Keratinocyte (primary cell): Measurements from ENCODE around the gene DGKI. TPM values are rescaled to one million over a fixed set of nuclear protein-coding genes. Genes with fewer than 3 reads are reported as not detected.

ENCODE experiments used
- DNase-seq: peaks from one replicate; pipeline ENCODE4 v3.0.0-alpha.2; 2011; ENCODE audit warnings: low read depth, missing footprints, low spot score
- FAIRE-seq: peaks from 2 replicates; lab custom pipeline; 2011; peaks lifted over from hg19 to GRCh38; lab: Jason Lieb, UNC
- H2AFZ ChIP-seq: 2 replicates; pipeline ENCODE4 v1.6.0; 2012; ENCODE audit warnings: low read length, control low read depth, inconsistent platforms; ENCODE audit not compliant: control insufficient read depth
- H3K27ac ChIP-seq: 2 replicates; pipeline ENCODE4 v1.5.1; 2011; ENCODE audit warnings: low read length; ENCODE audit not compliant: control insufficient read depth, insufficient read depth
- H3K27me3 ChIP-seq: 3 replicates; pipeline ENCODE4 v1.6.0; 2011; ENCODE audit warnings: low read length; ENCODE audit not compliant: control insufficient read depth, insufficient read depth; ENCODE audit errors: extremely low read depth
- H3K36me3 ChIP-seq, 2 experiments: 2 replicates in 1 of 2; 3 replicates in 1 of 2; pipeline ENCODE4 v1.5.1; 2011; ENCODE audit warnings: low read length in 2 of 2, mild to moderate bottlenecking in 1 of 2; ENCODE audit not compliant: control insufficient read depth in 2 of 2, insufficient read depth in 2 of 2; ENCODE audit errors: extremely low read depth in 1 of 2
- H3K4me1 ChIP-seq: 3 replicates; pipeline ENCODE4 v1.5.1; 2011; ENCODE audit warnings: low read length; ENCODE audit not compliant: control insufficient read depth, insufficient read depth; ENCODE audit errors: extremely low read depth
- H3K4me2 ChIP-seq: 3 replicates; pipeline ENCODE4 v1.6.0; 2011; ENCODE audit warnings: low read depth, low read length; ENCODE audit not compliant: control insufficient read depth, insufficient read depth; ENCODE audit errors: extremely low read depth
- H3K4me3 ChIP-seq, 3 experiments: fragments of 200-600 bp in 1 of 3; sonication (generic) in 1 of 3; 2 replicates in 2 of 3; 3 replicates in 1 of 3; pipeline ENCODE4 v1.5.1; 2011 to 2016; ENCODE audit warnings: low read length in 3 of 3, mild to moderate bottlenecking in 3 of 3, control low read depth in 2 of 3, inconsistent platforms in 1 of 3, low read depth in 1 of 3, mixed read lengths in 1 of 3, mixed run types in 1 of 3, moderate library complexity in 1 of 3; ENCODE audit not compliant: control insufficient read depth in 2 of 3, insufficient read depth in 2 of 3; ENCODE audit errors: extremely low read depth in 1 of 3
- H3K79me2 ChIP-seq: 2 replicates; pipeline ENCODE4 v1.6.0; 2012; ENCODE audit warnings: low read length; ENCODE audit not compliant: control insufficient read depth, insufficient read depth
- H3K9ac ChIP-seq: 3 replicates; pipeline ENCODE4 v1.6.0; 2011; ENCODE audit warnings: low read length; ENCODE audit not compliant: control insufficient read depth, insufficient read depth; ENCODE audit errors: extremely low read depth
- H3K9me1 ChIP-seq: 3 replicates; pipeline ENCODE4 v1.6.0; 2011; ENCODE audit warnings: low read length; ENCODE audit not compliant: control insufficient read depth, insufficient read depth; ENCODE audit errors: extremely low read depth
- H3K9me3 ChIP-seq: 2 replicates; pipeline ENCODE4 v1.5.1; 2012; ENCODE audit warnings: low read depth, low read length; ENCODE audit not compliant: control insufficient read depth
- H4K20me1 ChIP-seq: 3 replicates; pipeline ENCODE4 v1.6.0; 2011; ENCODE audit warnings: low read length; ENCODE audit not compliant: control insufficient read depth, insufficient read depth; ENCODE audit errors: extremely low read depth
- CTCF ChIP-seq, 3 experiments: IDR thresholded peaks in 1 of 3; conservative IDR thresholded peaks in 1 of 3; optimal IDR thresholded peaks in 1 of 3; 2 replicates in 2 of 3; 3 replicates in 1 of 3; pipeline versions ENCODE3 to v1.5.1; 2011; ENCODE audit warnings: low read length in 3 of 3, mild to moderate bottlenecking in 3 of 3, moderate library complexity in 2 of 3, control low read depth in 1 of 3, inconsistent platforms in 1 of 3; ENCODE audit not compliant: insufficient read depth in 2 of 3; ENCODE audit errors: extremely low read depth in 1 of 3
- EZH2 ChIP-seq: IDR thresholded peaks from one replicate; pipeline ENCODE4 v1.6.1; 2012; ENCODE audit warnings: inconsistent platforms, mild to moderate bottlenecking, low read length, moderate library complexity
- dilution Hi-C: fragments of 300-500 bp; cut with MboI; formaldehyde crosslinking; loops from one replicate; pipeline ENCODE4 v1.7.0; 2020; ENCODE audit warnings: low sequenced_read_pairs; ENCODE audit not compliant: extremely low pct_ligation_motif_present
- polyA plus RNA-seq, 5 experiments: library from polyadenylated mRNA; depleted of rRNA in 3 of 5; stranded (reverse) in 3 of 5; stranded (forward) in 1 of 5; unstranded in 1 of 5; fragments of >200 nt; gene quantifications; 1 replicate in 1 of 5; 2 replicates in 3 of 5; 3 replicates in 1 of 5; pipeline versions ENCODE4 v1.2.1 to v1.2.3, GENCODE V29; 2011 to 2012; ENCODE audit warnings: missing spikeins in 2 of 5, low read depth in 1 of 5, low replicate concordance in 1 of 5

Gene DGKI
- polyA plus RNA-seq, 1 donor (not counting 4 experiments of a cell fraction or from before 2014, with no cell fraction given) = 0.14 TPM

- Histone ChIP-seq H3K9ac (no peak overlapping the region), H3K36me3 (no peaks in the 10 kb centered on the region), H3K4me1 (no peaks in the 10 kb centered on the region), H3K27me3 (peaks cover 46% of the 10 kb centered on the region), H3K27ac (no peak overlapping the region), H3K4me2 (peak overlapping the region; percentile 37), H3K4me3 (peak overlapping the region in 1 of 3 experiments; percentile 34), H3K79me2 (no peaks in the 10 kb centered on the region), H4K20me1 (no peaks in the 10 kb centered on the region), H2AFZ (no peak overlapping the region), H3K9me1 (no peaks in the 10 kb centered on the region), H3K9me3 (no peaks in the 10 kb centered on the region)
- DNase-seq (no peak), FAIRE-seq (no peak)
- dilution Hi-C loops = no loop called here
- no peak for TF ChIP-seq CTCF (optimal IDR thresholded peaks at IDR 0.05 in 1 of 3, IDR thresholded peaks at IDR 0.05 in 1 of 3, conservative IDR thresholded peaks at IDR 0.05 in 1 of 3; ENCODE audit: extremely low read depth in 1 of 3, insufficient read depth in 2 of 3, low read length in 3 of 3)
- TF ChIP-seq EZH2 = no peak
Observed at GRCh38 chr7:137846549-137846826, 286 bp downstream of the DGKI start.

- no peak overlapping the region for H3K27ac ChIP-seq
- no peaks in the 10 kb centered on the region for H3K9me1 ChIP-seq
- H3K9me3 ChIP-seq = no peaks in the 10 kb centered on the region
- DNase-seq = no peak
- no peak overlapping the region for H3K4me3 ChIP-seq
- dilution Hi-C loops = no loop called here
- H3K9ac ChIP-seq = no peak overlapping the region
- no peak for TF ChIP-seq EZH2
- TF ChIP-seq CTCF (optimal IDR thresholded peaks at IDR 0.05 in 1 of 3, IDR thresholded peaks at IDR 0.05 in 1 of 3, conservative IDR thresholded peaks at IDR 0.05 in 1 of 3; ENCODE audit: extremely low read depth in 1 of 3, insufficient read depth in 2 of 3, low read length in 3 of 3) = no peak
- no peaks in the 10 kb centered on the region for H3K4me1 ChIP-seq
- no peaks in the 10 kb centered on the region for H3K79me2 ChIP-seq
- no peak overlapping the region for H3K4me2 ChIP-seq
- peaks cover 46% of the 10 kb centered on the region for H3K27me3 ChIP-seq
- no peaks in the 10 kb centered on the region for H4K20me1 ChIP-seq
- no peak for FAIRE-seq
- H3K36me3 ChIP-seq = no peaks in the 10 kb centered on the region
- H2AFZ ChIP-seq = no peak overlapping the region
Observed at GRCh38 chr7:137844677-137845425, 1.9 kb downstream of the DGKI start.
